Measurements from ENCODE around the gene KCNJ14.

Gene KCNJ14

GRCh38 chr19:48455171-48455907 is at the start of gene KCNJ14:
Gene KCNJ14 (plus strand): TSS chr19:48455574. CDS start chr19:48461725, 6,151 bp downstream.
- FAIRE-seq (no peak), DNase-seq (ENCODE audit: extremely low spot score, insufficient read length, low read depth) (no peak)

GRCh38 chr19:48405850-48406249 is 49.5 kb upstream of the KCNJ14 start:
- no peak for DNase-seq (ENCODE audit: extremely low spot score, insufficient read length, low read depth)
- peak; percentile 63 for FAIRE-seq

- no peak for FAIRE-seq
- no peak for DNase-seq (ENCODE audit: extremely low spot score, insufficient read length, low read depth)
These were observed 41.3 kb upstream of the KCNJ14 start for GRCh38 chr19:48413879-48414587.

GRCh38 chr19:48415395-48415794 is 40.0 kb upstream of the KCNJ14 start:
- FAIRE-seq = peak; percentile 74
- no peak for DNase-seq (ENCODE audit: extremely low spot score, insufficient read length, low read depth)

- DNase-seq (ENCODE audit: extremely low spot score, insufficient read length, low read depth) = no peak
- no peak for FAIRE-seq
These were observed 39.6 kb upstream of the KCNJ14 start for GRCh38 chr19:48415806-48416221.

- DNase-seq (ENCODE audit: extremely low spot score, insufficient read length, low read depth) (no peak), FAIRE-seq (no peak)
These were observed 38.0 kb upstream of the KCNJ14 start for GRCh38 chr19:48417421-48417820.

- FAIRE-seq (peak; percentile 62), DNase-seq (ENCODE audit: extremely low spot score, insufficient read length, low read depth) (no peak)
These were observed 36.9 kb upstream of the KCNJ14 start for GRCh38 chr19:48418317-48419064.

- peak; percentile 76 for DNase-seq (ENCODE audit: extremely low spot score, insufficient read length, low read depth)
- FAIRE-seq = peak; percentile 92
These were observed 36.0 kb upstream of the KCNJ14 start for GRCh38 chr19:48419158-48419920.

GRCh38 chr19:48421548-48421947 is 33.8 kb upstream of the KCNJ14 start:
- DNase-seq (ENCODE audit: extremely low spot score, insufficient read length, low read depth) (no peak), FAIRE-seq (no peak)

GRCh38 chr19:48424694-48425219 is 30.6 kb upstream of the KCNJ14 start:
- FAIRE-seq (peak; percentile 18), DNase-seq (ENCODE audit: extremely low spot score, insufficient read length, low read depth) (no peak)

GRCh38 chr19:48428670-48429069 is 26.7 kb upstream of the KCNJ14 start:
- DNase-seq (ENCODE audit: extremely low spot score, insufficient read length, low read depth) (no peak), FAIRE-seq (no peak)

GRCh38 chr19:48433337-48433736 is 22.0 kb upstream of the KCNJ14 start:
- DNase-seq (ENCODE audit: extremely low spot score, insufficient read length, low read depth) = no peak
- no peak for FAIRE-seq

- FAIRE-seq = no peak
- no peak for DNase-seq (ENCODE audit: extremely low spot score, insufficient read length, low read depth)
These were observed 18.8 kb upstream of the KCNJ14 start for GRCh38 chr19:48436586-48436985.

- DNase-seq (ENCODE audit: extremely low spot score, insufficient read length, low read depth) (no peak), FAIRE-seq (no peak)
These were observed 13.9 kb upstream of the KCNJ14 start for GRCh38 chr19:48441360-48442050.

- FAIRE-seq (no peak), DNase-seq (ENCODE audit: extremely low spot score, insufficient read length, low read depth) (no peak)
These were observed 13.0 kb upstream of the KCNJ14 start for GRCh38 chr19:48442116-48443035.

GRCh38 chr19:48443256-48443655 is 12.1 kb upstream of the KCNJ14 start:
- no peak for FAIRE-seq
- no peak for DNase-seq (ENCODE audit: extremely low spot score, insufficient read length, low read depth)

- DNase-seq (ENCODE audit: extremely low spot score, insufficient read length, low read depth) (no peak), FAIRE-seq (no peak)
These were observed 11.6 kb upstream of the KCNJ14 start for GRCh38 chr19:48443731-48444128.

All from GM18507 (cell line).